Keratinocyte (primary cell): ENCODE data around the gene GOLGA7B. TPM values are rescaled to one million over a fixed set of nuclear protein-coding genes. Genes with fewer than 3 reads are reported as not detected.
A peak's percentile ranks its signal among the peaks of the same experiment; 100 is the strongest.

Experiments
- DNase-seq: peaks from one replicate; pipeline ENCODE4 v3.0.0-alpha.2; 2011; ENCODE audit warnings: low read depth, missing footprints, low spot score
- FAIRE-seq: peaks from 2 replicates; lab custom pipeline; 2011; peaks lifted over from hg19 to GRCh38; lab: Jason Lieb, UNC
- H2AFZ ChIP-seq: 2 replicates; pipeline ENCODE4 v1.6.0; 2012; ENCODE audit warnings: low read length, control low read depth, inconsistent platforms; ENCODE audit not compliant: control insufficient read depth
- H3K27ac ChIP-seq: 2 replicates; pipeline ENCODE4 v1.5.1; 2011; ENCODE audit warnings: low read length; ENCODE audit not compliant: control insufficient read depth, insufficient read depth
- H3K27me3 ChIP-seq: 3 replicates; pipeline ENCODE4 v1.6.0; 2011; ENCODE audit warnings: low read length; ENCODE audit not compliant: control insufficient read depth, insufficient read depth; ENCODE audit errors: extremely low read depth
- H3K36me3 ChIP-seq, 2 experiments: 2 replicates in 1 of 2; 3 replicates in 1 of 2; pipeline ENCODE4 v1.5.1; 2011; ENCODE audit warnings: low read length in 2 of 2, mild to moderate bottlenecking in 1 of 2; ENCODE audit not compliant: control insufficient read depth in 2 of 2, insufficient read depth in 2 of 2; ENCODE audit errors: extremely low read depth in 1 of 2
- H3K4me1 ChIP-seq: 3 replicates; pipeline ENCODE4 v1.5.1; 2011; ENCODE audit warnings: low read length; ENCODE audit not compliant: control insufficient read depth, insufficient read depth; ENCODE audit errors: extremely low read depth
- H3K4me2 ChIP-seq: 3 replicates; pipeline ENCODE4 v1.6.0; 2011; ENCODE audit warnings: low read depth, low read length; ENCODE audit not compliant: control insufficient read depth, insufficient read depth; ENCODE audit errors: extremely low read depth
- H3K4me3 ChIP-seq, 3 experiments: fragments of 200-600 bp in 1 of 3; sonication (generic) in 1 of 3; 2 replicates in 2 of 3; 3 replicates in 1 of 3; pipeline ENCODE4 v1.5.1; 2011 to 2016; ENCODE audit warnings: low read length in 3 of 3, mild to moderate bottlenecking in 3 of 3, control low read depth in 2 of 3, inconsistent platforms in 1 of 3, low read depth in 1 of 3, mixed read lengths in 1 of 3, mixed run types in 1 of 3, moderate library complexity in 1 of 3; ENCODE audit not compliant: control insufficient read depth in 2 of 3, insufficient read depth in 2 of 3; ENCODE audit errors: extremely low read depth in 1 of 3
- H3K79me2 ChIP-seq: 2 replicates; pipeline ENCODE4 v1.6.0; 2012; ENCODE audit warnings: low read length; ENCODE audit not compliant: control insufficient read depth, insufficient read depth
- H3K9ac ChIP-seq: 3 replicates; pipeline ENCODE4 v1.6.0; 2011; ENCODE audit warnings: low read length; ENCODE audit not compliant: control insufficient read depth, insufficient read depth; ENCODE audit errors: extremely low read depth
- H3K9me1 ChIP-seq: 3 replicates; pipeline ENCODE4 v1.6.0; 2011; ENCODE audit warnings: low read length; ENCODE audit not compliant: control insufficient read depth, insufficient read depth; ENCODE audit errors: extremely low read depth
- H3K9me3 ChIP-seq: 2 replicates; pipeline ENCODE4 v1.5.1; 2012; ENCODE audit warnings: low read depth, low read length; ENCODE audit not compliant: control insufficient read depth
- H4K20me1 ChIP-seq: 3 replicates; pipeline ENCODE4 v1.6.0; 2011; ENCODE audit warnings: low read length; ENCODE audit not compliant: control insufficient read depth, insufficient read depth; ENCODE audit errors: extremely low read depth
- EZH2 ChIP-seq: IDR thresholded peaks from one replicate; pipeline ENCODE4 v1.6.1; 2012; ENCODE audit warnings: inconsistent platforms, mild to moderate bottlenecking, low read length, moderate library complexity
- dilution Hi-C: fragments of 300-500 bp; cut with MboI; formaldehyde crosslinking; loops from one replicate; pipeline ENCODE4 v1.7.0; 2020; ENCODE audit warnings: low sequenced_read_pairs; ENCODE audit not compliant: extremely low pct_ligation_motif_present
- polyA plus RNA-seq, 5 experiments: library from polyadenylated mRNA; depleted of rRNA in 3 of 5; stranded (reverse) in 3 of 5; stranded (forward) in 1 of 5; unstranded in 1 of 5; fragments of >200 nt; gene quantifications; 1 replicate in 1 of 5; 2 replicates in 3 of 5; 3 replicates in 1 of 5; pipeline versions ENCODE4 v1.2.1 to v1.2.3, GENCODE V29; 2011 to 2012; ENCODE audit warnings: missing spikeins in 2 of 5, low read depth in 1 of 5, low replicate concordance in 1 of 5
- TF ChIP-seq, protein P1 (sequence below), 3 experiments: IDR thresholded peaks in 1 of 3; conservative IDR thresholded peaks in 1 of 3; optimal IDR thresholded peaks in 1 of 3; 2 replicates in 2 of 3; 3 replicates in 1 of 3; pipeline versions ENCODE3 to v1.5.1; 2011; ENCODE audit warnings: low read length in 3 of 3, mild to moderate bottlenecking in 3 of 3, moderate library complexity in 2 of 3, control low read depth in 1 of 3, inconsistent platforms in 1 of 3; ENCODE audit not compliant: insufficient read depth in 2 of 3; ENCODE audit errors: extremely low read depth in 1 of 3

The GOLGA7B gene
- polyA plus RNA-seq, 1 donor (not counting 4 experiments of a cell fraction or from before 2014, with no cell fraction given): 4.9 TPM

DNA sequence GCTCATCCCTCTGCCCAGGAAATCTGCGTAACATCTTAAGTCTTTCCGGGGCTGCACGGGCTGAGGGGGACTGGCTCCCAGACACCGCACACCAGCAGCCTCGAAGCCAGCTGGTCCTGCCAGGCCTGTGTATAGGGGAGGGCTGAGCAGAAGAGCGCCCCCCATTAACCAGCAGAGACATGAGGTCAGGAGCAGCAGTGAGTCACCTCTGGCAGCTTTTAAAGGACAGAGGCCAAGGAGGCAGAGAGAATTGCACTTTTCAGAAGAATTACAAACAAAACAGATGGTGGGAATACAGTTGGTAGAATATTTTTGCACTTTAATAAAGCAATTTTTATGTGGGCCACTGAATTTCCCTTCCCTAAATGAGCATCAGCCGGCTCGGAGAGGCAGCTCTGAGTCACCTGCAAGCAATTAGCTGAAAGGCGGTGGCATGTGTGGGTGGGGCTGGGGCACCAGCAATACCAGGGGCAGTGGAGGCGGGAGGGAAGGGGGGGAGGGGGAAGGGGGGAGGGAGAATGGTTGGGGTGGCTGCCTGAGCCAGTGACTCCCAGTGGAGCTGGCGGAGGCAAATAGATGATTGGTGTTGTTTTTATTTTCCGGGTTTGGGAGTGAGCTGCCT is 39.1 kb downstream of the GOLGA7B start:
- Histone ChIP-seq H3K27me3 (no peaks in the 10 kb centered on the region), H3K4me2 (peak overlapping the region; percentile 77), H3K4me1 (peaks cover 20% of the 10 kb centered on the region), H3K9me1 (no peaks in the 10 kb centered on the region), H3K9me3 (no peaks in the 10 kb centered on the region), H4K20me1 (no peaks in the 10 kb centered on the region), H3K36me3 (no peaks in the 10 kb centered on the region), H2AFZ (no peak overlapping the region), H3K27ac (peak overlapping the region; percentile 74), H3K4me3 (no peak overlapping the region), H3K9ac (peak overlapping the region; percentile 73), H3K79me2 (no peaks in the 10 kb centered on the region)
- TF ChIP-seq, protein P1, sequence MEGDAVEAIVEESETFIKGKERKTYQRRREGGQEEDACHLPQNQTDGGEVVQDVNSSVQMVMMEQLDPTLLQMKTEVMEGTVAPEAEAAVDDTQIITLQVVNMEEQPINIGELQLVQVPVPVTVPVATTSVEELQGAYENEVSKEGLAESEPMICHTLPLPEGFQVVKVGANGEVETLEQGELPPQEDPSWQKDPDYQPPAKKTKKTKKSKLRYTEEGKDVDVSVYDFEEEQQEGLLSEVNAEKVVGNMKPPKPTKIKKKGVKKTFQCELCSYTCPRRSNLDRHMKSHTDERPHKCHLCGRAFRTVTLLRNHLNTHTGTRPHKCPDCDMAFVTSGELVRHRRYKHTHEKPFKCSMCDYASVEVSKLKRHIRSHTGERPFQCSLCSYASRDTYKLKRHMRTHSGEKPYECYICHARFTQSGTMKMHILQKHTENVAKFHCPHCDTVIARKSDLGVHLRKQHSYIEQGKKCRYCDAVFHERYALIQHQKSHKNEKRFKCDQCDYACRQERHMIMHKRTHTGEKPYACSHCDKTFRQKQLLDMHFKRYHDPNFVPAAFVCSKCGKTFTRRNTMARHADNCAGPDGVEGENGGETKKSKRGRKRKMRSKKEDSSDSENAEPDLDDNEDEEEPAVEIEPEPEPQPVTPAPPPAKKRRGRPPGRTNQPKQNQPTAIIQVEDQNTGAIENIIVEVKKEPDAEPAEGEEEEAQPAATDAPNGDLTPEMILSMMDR (optimal IDR thresholded peaks at IDR 0.05 in 1 of 3, IDR thresholded peaks at IDR 0.05 in 1 of 3, conservative IDR thresholded peaks at IDR 0.05 in 1 of 3; ENCODE audit: extremely low read depth in 1 of 3, insufficient read depth in 2 of 3, low read length in 3 of 3): peak; percentile 11 to 46 (median 15)
- no peak for TF ChIP-seq EZH2
- DNase-seq (peak; percentile 50), FAIRE-seq (peak; percentile 81)
- dilution Hi-C loops: no loop called here

DNA sequence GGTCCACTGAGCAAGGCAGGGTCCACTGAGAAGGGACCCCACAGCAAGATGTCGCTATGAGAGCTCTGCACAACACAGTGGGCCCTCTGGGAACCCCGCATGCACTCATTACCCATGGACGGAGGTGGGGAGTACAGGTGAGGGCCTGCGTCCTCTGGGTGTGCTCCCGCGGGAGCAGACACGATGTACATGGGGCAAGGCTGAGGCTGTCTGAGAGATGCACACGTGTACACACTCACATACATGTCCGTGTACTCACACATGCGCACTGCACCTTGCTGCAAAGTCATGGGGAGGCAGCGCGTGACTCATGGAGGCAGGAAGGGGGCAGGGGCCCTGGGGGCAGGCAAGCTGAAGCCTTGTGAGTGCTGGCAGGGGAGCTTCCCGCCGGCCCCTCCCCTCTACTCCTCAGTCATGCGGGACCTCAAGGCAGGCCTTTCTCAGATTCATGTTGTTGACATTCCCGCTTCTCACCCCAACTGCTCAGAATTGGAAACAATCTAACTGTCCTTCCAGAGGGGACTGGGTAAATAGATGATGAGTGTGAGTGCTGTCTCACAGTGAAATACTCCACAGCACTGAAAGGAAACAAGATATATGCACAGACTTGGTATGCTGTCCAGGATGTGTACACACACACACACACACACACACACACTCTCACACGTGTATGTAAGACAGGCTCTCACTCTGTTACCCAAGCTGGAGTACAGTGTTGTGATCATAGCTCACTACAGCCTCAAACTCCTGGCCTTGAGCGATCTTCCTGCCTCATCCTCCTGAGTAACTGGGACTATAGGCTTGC is 40.0 kb downstream of the GOLGA7B start:
- no peaks in the 10 kb centered on the region for H3K36me3 ChIP-seq
- H3K27ac ChIP-seq: peak overlapping the region; percentile 74
- DNase-seq (peak; percentile 100), FAIRE-seq (peak; percentile 99)
- H3K9ac ChIP-seq: peak overlapping the region; percentile 60
- H3K9me1 ChIP-seq: no peaks in the 10 kb centered on the region
- H3K4me1 ChIP-seq: peaks cover 20% of the 10 kb centered on the region
- peak overlapping the region in 1 of 3 experiments; percentile 11 for H3K4me3 ChIP-seq
- no peaks in the 10 kb centered on the region for H3K79me2 ChIP-seq
- no peak for TF ChIP-seq EZH2
- TF ChIP-seq, protein P1 (optimal IDR thresholded peaks at IDR 0.05 in 1 of 3, IDR thresholded peaks at IDR 0.05 in 1 of 3, conservative IDR thresholded peaks at IDR 0.05 in 1 of 3; ENCODE audit: extremely low read depth in 1 of 3, insufficient read depth in 2 of 3, low read length in 3 of 3): no peak
- H3K9me3 ChIP-seq: no peaks in the 10 kb centered on the region
- no peaks in the 10 kb centered on the region for H3K27me3 ChIP-seq
- H4K20me1 ChIP-seq: no peaks in the 10 kb centered on the region
- H3K4me2 ChIP-seq: peak overlapping the region; percentile 33
- peak overlapping the region; percentile 84 for H2AFZ ChIP-seq
- dilution Hi-C loops: no loop called here
